ENCODE data around the gene CACNA2D4.

GRCh38 chr12:1809591-1810190 is 108.8 kb downstream of the CACNA2D4 start:
- no peak for TF ChIP-seq CTCF (IDR thresholded peaks at IDR 0.05)
- no peak for TF ChIP-seq POLR2A (IDR thresholded peaks at IDR 0.05)
